PC-9 (cell line): ENCODE results near the gene LINGO1.

ENCODE experiments used
- EZH2 ChIP-seq: fragments of 200-600 bp; sonication (generic); IDR thresholded peaks from 2 replicates; pipeline ENCODE4 v1.8.0; 2017; ENCODE audit warnings: antibody characterized with exemption, low read depth
- TF ChIP-seq, protein P1 (sequence below): fragments of 200-600 bp; sonication (generic); conservative IDR thresholded peaks from 2 replicates; pipeline ENCODE4 v1.6.1; 2017; ENCODE audit warnings: mixed run types, antibody characterized with exemption, mild to moderate bottlenecking, moderate library complexity

DNA sequence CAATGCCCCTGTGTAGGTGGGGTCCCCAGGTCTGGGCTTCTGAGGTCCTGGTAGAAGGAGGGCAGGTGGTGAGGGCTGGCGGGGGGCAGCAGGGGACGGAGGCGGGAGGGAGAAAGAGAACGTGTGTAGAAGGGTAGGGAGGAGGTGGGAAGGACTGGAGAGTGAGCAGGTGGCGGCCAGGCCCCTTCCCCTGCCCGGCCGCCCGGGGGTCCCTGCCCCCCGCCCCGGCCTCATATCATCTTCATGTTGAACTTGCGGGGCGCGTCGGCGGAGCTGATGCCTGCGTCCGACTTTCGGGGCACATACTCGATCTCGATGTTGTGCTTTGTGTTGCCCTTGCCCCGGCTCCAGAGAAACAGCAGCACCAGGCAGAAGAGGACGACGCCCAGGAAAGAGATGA lies 18.9 kb downstream of the LINGO1 start:
- TF ChIP-seq, protein P1, sequence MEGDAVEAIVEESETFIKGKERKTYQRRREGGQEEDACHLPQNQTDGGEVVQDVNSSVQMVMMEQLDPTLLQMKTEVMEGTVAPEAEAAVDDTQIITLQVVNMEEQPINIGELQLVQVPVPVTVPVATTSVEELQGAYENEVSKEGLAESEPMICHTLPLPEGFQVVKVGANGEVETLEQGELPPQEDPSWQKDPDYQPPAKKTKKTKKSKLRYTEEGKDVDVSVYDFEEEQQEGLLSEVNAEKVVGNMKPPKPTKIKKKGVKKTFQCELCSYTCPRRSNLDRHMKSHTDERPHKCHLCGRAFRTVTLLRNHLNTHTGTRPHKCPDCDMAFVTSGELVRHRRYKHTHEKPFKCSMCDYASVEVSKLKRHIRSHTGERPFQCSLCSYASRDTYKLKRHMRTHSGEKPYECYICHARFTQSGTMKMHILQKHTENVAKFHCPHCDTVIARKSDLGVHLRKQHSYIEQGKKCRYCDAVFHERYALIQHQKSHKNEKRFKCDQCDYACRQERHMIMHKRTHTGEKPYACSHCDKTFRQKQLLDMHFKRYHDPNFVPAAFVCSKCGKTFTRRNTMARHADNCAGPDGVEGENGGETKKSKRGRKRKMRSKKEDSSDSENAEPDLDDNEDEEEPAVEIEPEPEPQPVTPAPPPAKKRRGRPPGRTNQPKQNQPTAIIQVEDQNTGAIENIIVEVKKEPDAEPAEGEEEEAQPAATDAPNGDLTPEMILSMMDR, result no peak
- no peak for TF ChIP-seq EZH2
